22Rv1 (cell line): ENCODE data around the gene MIS18BP1.

Source experiments
- ZFX ChIP-seq: fragments of 450-650 bp; IDR thresholded peaks from 2 replicates; pipeline ENCODE4 v1.6.1; 2017; ENCODE audit warnings: antibody characterized with exemption, borderline replicate concordance
- TF ChIP-seq, protein P1 (sequence below): fragments of 450-650 bp; IDR thresholded peaks from 2 replicates; pipeline ENCODE4 v1.5.1; 2017; ENCODE audit warnings: mild to moderate bottlenecking

DNA sequence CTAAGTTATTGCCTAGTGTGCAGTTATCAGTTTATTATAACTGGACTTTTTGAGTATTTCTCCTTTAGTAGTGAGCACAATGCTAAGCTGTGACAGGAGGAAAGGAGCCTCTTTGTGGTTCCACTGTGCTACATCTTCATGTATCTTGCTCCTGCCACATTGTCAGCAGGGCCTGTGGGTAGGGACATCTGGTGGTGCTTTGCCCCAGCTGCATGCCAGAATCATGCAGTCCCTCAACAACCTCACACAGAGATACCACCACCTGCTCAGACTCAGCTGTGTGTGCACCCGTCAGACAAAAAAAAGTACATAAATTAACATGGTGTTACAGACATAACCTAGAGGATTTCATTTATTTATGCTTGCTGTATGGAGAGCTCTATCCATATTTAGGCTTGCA is 51.1 kb downstream of the MIS18BP1 start:
- TF ChIP-seq, protein P1, sequence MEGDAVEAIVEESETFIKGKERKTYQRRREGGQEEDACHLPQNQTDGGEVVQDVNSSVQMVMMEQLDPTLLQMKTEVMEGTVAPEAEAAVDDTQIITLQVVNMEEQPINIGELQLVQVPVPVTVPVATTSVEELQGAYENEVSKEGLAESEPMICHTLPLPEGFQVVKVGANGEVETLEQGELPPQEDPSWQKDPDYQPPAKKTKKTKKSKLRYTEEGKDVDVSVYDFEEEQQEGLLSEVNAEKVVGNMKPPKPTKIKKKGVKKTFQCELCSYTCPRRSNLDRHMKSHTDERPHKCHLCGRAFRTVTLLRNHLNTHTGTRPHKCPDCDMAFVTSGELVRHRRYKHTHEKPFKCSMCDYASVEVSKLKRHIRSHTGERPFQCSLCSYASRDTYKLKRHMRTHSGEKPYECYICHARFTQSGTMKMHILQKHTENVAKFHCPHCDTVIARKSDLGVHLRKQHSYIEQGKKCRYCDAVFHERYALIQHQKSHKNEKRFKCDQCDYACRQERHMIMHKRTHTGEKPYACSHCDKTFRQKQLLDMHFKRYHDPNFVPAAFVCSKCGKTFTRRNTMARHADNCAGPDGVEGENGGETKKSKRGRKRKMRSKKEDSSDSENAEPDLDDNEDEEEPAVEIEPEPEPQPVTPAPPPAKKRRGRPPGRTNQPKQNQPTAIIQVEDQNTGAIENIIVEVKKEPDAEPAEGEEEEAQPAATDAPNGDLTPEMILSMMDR = peak; percentile 31
- no peak for TF ChIP-seq ZFX
